HEK293 (cell line): ENCODE results near the gene ATXN2.

Experiments used
- CTCF ChIP-seq: fragments of 450-650 bp; formaldehyde crosslinking; IDR thresholded peaks from 2 replicates; pipeline ENCODE4 v1.5.1; 2016; ENCODE audit warnings: missing biosample characterization, missing genetic modification characterization
- HOXC10 ChIP-seq: sonication (generic); formaldehyde crosslinking; IDR thresholded peaks from 2 replicates; pipeline ENCODE4 v1.8.1; 2023; ENCODE audit warnings: mild to moderate bottlenecking, missing genetic modification reagents
- HOXD13 ChIP-seq: sonication (generic); formaldehyde crosslinking; IDR thresholded peaks from 2 replicates; pipeline ENCODE4 v1.8.0; 2022; ENCODE audit warnings: missing genetic modification reagents, borderline replicate concordance
- KLF10 ChIP-seq: fragments of 450-650 bp; IDR thresholded peaks from 2 replicates; pipeline ENCODE4 v1.5.1; 2018; ENCODE audit warnings: missing biosample characterization, mild to moderate bottlenecking, missing genetic modification characterization
- KLF8 ChIP-seq: fragments of 450-650 bp; formaldehyde crosslinking; IDR thresholded peaks from 2 replicates; pipeline ENCODE4 v1.5.1; 2016; ENCODE audit warnings: missing biosample characterization, missing genetic modification characterization
- MYNN ChIP-seq: fragments of 450-650 bp; formaldehyde crosslinking; IDR thresholded peaks from 2 replicates; pipeline ENCODE4 v1.5.1; 2016; ENCODE audit warnings: missing biosample characterization, missing genetic modification characterization, borderline replicate concordance
- MZF1 ChIP-seq: fragments of 450-650 bp; formaldehyde crosslinking; IDR thresholded peaks from 2 replicates; pipeline ENCODE4 v1.5.1; 2017; ENCODE audit warnings: missing biosample characterization, missing genetic modification characterization, borderline replicate concordance
- OVOL3 ChIP-seq: fragments of 450-650 bp; formaldehyde crosslinking; IDR thresholded peaks from 2 replicates; pipeline ENCODE4 v1.5.1; 2016; ENCODE audit warnings: missing biosample characterization, missing genetic modification characterization
- PRDM2 ChIP-seq: fragments of 450-650 bp; formaldehyde crosslinking; IDR thresholded peaks from 2 replicates; pipeline ENCODE4 v1.5.1; 2016; ENCODE audit warnings: missing biosample characterization, missing genetic modification characterization, borderline replicate concordance
- PRDM6 ChIP-seq: fragments of 450-650 bp; formaldehyde crosslinking; IDR thresholded peaks from 2 replicates; pipeline ENCODE4 v1.5.1; 2017; ENCODE audit warnings: missing biosample characterization, missing genetic modification characterization
- REPIN1 ChIP-seq: fragments of 450-650 bp; formaldehyde crosslinking; IDR thresholded peaks from 2 replicates; pipeline ENCODE4 v1.5.1; 2017; ENCODE audit warnings: missing biosample characterization, missing genetic modification characterization, low read depth
- YY1 ChIP-seq: fragments of 450-650 bp; formaldehyde crosslinking; IDR thresholded peaks from 2 replicates; pipeline ENCODE4 v1.5.1; 2018; ENCODE audit warnings: missing biosample characterization, missing genetic modification characterization
- YY2 ChIP-seq: fragments of 450-650 bp; formaldehyde crosslinking; IDR thresholded peaks from 2 replicates; pipeline ENCODE4 v1.5.1; 2016; ENCODE audit warnings: missing biosample characterization, missing genetic modification characterization
- ZBTB8A ChIP-seq: fragments of 450-650 bp; formaldehyde crosslinking; IDR thresholded peaks from 2 replicates; pipeline ENCODE4 v1.5.1; 2016; ENCODE audit warnings: missing biosample characterization, missing genetic modification characterization
- ZNF157 ChIP-seq: fragments of 450-650 bp; formaldehyde crosslinking; IDR thresholded peaks from 2 replicates; pipeline ENCODE4 v1.5.1; 2016; ENCODE audit warnings: missing biosample characterization, missing genetic modification characterization
- ZNF19 ChIP-seq: fragments of 450-650 bp; formaldehyde crosslinking; IDR thresholded peaks from 2 replicates; pipeline ENCODE4; 2016; ENCODE audit warnings: missing biosample characterization, missing genetic modification characterization, low read depth
- ZNF266 ChIP-seq: fragments of 450-650 bp; formaldehyde crosslinking; IDR thresholded peaks from 2 replicates; pipeline ENCODE4 v1.5.1; 2016; ENCODE audit warnings: missing biosample characterization, missing genetic modification characterization, low read depth
- ZNF324 ChIP-seq: fragments of 450-650 bp; formaldehyde crosslinking; IDR thresholded peaks from 2 replicates; pipeline ENCODE4 v1.5.1; 2016; ENCODE audit warnings: missing biosample characterization, missing genetic modification characterization
- ZNF350 ChIP-seq: fragments of 450-650 bp; formaldehyde crosslinking; IDR thresholded peaks from 2 replicates; pipeline ENCODE4 v1.5.0; 2017; ENCODE audit warnings: missing biosample characterization, mild to moderate bottlenecking, missing genetic modification characterization
- ZNF366 ChIP-seq: fragments of 450-650 bp; formaldehyde crosslinking; conservative IDR thresholded peaks from 2 replicates; pipeline ENCODE4 v1.5.1; 2016; ENCODE audit warnings: missing biosample characterization, missing genetic modification characterization
- ZNF510 ChIP-seq: fragments of 450-650 bp; formaldehyde crosslinking; IDR thresholded peaks from 2 replicates; pipeline ENCODE4 v1.5.1; 2018; ENCODE audit warnings: mild to moderate bottlenecking, missing genetic modification characterization, missing biosample characterization; ENCODE audit not compliant: insufficient replicate concordance
- ZNF544 ChIP-seq: fragments of 450-650 bp; formaldehyde crosslinking; IDR thresholded peaks from 2 replicates; pipeline ENCODE4 v1.5.0; 2017; ENCODE audit warnings: missing biosample characterization, missing genetic modification characterization
- ZNF610 ChIP-seq: fragments of 450-650 bp; formaldehyde crosslinking; IDR thresholded peaks from 2 replicates; pipeline ENCODE4 v1.5.1; 2016; ENCODE audit warnings: missing biosample characterization, missing genetic modification characterization, borderline replicate concordance
- ZNF626 ChIP-seq: fragments of 450-650 bp; sonication (Bioruptor Pico); formaldehyde crosslinking; IDR thresholded peaks from 2 replicates; pipeline ENCODE4 v1.5.1; 2018; ENCODE audit warnings: missing biosample characterization, missing genetic modification characterization, inconsistent platforms
- ZNF707 ChIP-seq: fragments of 450-650 bp; formaldehyde crosslinking; IDR thresholded peaks from 2 replicates; pipeline ENCODE4 v1.5.1; 2016; ENCODE audit warnings: missing biosample characterization, missing genetic modification characterization
- ZNF768 ChIP-seq: fragments of 450-650 bp; formaldehyde crosslinking; IDR thresholded peaks from 2 replicates; pipeline ENCODE4 v1.5.1; 2018; ENCODE audit warnings: missing biosample characterization, mild to moderate bottlenecking, missing genetic modification characterization
- TF ChIP-seq, protein P1 (sequence below): fragments of 450-650 bp; formaldehyde crosslinking; IDR thresholded peaks from 2 replicates; pipeline ENCODE4 v1.5.1; 2016; ENCODE audit warnings: missing biosample characterization, missing genetic modification characterization

ATXN2 gene

GRCh38 chr12:111596985-111597830 is 1.9 kb downstream of the ATXN2 start (continued):
- TF ChIP-seq ZNF707 (tag by site-specific recombination) (no peak), ZNF266 (tag by site-specific recombination) (no peak), ZNF324 (tag by site-specific recombination) (no peak; the same call in 1 of the 2 replicates), MYNN (tag by site-specific recombination) (no peak), ZBTB8A (peak; percentile 82), KLF8 (tag by site-specific recombination) (no peak), ZNF350 (tag by site-specific recombination) (no peak), PRDM2 (tag by site-specific recombination) (no peak), ZNF610 (tag by site-specific recombination) (no peak), YY2 (tag by site-specific recombination) (no peak), ZNF19 (tag by site-specific recombination) (no peak), REPIN1 (tag by site-specific recombination) (no peak), OVOL3 (no peak), ZNF157 (tag by site-specific recombination) (no peak), HOXC10 (no peak), CTCF (tag by site-specific recombination) (no peak), ZNF626 (no peak), HOXD13 (0 out of 2 replicates have a peak, but pooled peaks have one; percentile 6), MZF1 (tag by site-specific recombination) (no peak), YY1 (tag by site-specific recombination) (no peak), KLF10 (tag by site-specific recombination) (peak; percentile 33), ZNF768 (no peak), ZNF544 (tag by site-specific recombination) (no peak), ZNF510 (no peak), ZNF366 (tag by site-specific recombination) (no peak; the same call in 1 of the 2 replicates), PRDM6 (peak; percentile 73)
- TF ChIP-seq, protein P1, sequence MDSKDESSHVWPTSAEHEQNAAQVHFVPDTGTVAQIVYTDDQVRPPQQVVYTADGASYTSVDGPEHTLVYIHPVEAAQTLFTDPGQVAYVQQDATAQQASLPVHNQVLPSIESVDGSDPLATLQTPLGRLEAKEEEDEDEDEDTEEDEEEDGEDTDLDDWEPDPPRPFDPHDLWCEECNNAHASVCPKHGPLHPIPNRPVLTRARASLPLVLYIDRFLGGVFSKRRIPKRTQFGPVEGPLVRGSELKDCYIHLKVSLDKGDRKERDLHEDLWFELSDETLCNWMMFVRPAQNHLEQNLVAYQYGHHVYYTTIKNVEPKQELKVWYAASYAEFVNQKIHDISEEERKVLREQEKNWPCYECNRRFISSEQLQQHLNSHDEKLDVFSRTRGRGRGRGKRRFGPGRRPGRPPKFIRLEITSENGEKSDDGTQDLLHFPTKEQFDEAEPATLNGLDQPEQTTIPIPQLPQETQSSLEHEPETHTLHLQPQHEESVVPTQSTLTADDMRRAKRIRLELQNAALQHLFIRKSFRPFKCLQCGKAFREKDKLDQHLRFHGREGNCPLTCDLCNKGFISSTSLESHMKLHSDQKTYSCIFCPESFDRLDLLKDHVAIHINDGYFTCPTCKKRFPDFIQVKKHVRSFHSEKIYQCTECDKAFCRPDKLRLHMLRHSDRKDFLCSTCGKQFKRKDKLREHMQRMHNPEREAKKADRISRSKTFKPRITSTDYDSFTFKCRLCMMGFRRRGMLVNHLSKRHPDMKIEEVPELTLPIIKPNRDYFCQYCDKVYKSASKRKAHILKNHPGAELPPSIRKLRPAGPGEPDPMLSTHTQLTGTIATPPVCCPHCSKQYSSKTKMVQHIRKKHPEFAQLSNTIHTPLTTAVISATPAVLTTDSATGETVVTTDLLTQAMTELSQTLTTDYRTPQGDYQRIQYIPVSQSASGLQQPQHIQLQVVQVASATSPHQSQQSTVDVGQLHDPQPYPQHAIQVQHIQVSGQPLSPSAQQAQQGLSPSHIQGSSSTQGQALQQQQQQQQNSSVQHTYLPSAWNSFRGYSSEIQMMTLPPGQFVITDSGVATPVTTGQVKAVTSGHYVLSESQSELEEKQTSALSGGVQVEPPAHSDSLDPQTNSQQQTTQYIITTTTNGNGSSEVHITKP (tag by site-specific recombination): peak; percentile 41
